Activated CD8-positive, alpha-beta memory T cell treated with anti-CD3 and anti-CD28 coated beads, Interleukin-2, amount 50 U/mL, for 24 hours (primary cell): ENCODE measurements around the gene INF2.
"Not testable (repeated sequence)": the region's sequence is repeated elsewhere in the genome, so short reads cannot be mapped to it uniquely, and the experiment has no call there.

ENCODE experiments used
- DNase-seq: peaks from one replicate; pipeline ENCODE4 v3.0.0-alpha.2; 2020; ENCODE audit errors: extremely low read depth

Gene INF2

GRCh38 chr14:104657101-104657524, 32.3 kb upstream of the INF2 start:
- no peak for DNase-seq

DNA sequence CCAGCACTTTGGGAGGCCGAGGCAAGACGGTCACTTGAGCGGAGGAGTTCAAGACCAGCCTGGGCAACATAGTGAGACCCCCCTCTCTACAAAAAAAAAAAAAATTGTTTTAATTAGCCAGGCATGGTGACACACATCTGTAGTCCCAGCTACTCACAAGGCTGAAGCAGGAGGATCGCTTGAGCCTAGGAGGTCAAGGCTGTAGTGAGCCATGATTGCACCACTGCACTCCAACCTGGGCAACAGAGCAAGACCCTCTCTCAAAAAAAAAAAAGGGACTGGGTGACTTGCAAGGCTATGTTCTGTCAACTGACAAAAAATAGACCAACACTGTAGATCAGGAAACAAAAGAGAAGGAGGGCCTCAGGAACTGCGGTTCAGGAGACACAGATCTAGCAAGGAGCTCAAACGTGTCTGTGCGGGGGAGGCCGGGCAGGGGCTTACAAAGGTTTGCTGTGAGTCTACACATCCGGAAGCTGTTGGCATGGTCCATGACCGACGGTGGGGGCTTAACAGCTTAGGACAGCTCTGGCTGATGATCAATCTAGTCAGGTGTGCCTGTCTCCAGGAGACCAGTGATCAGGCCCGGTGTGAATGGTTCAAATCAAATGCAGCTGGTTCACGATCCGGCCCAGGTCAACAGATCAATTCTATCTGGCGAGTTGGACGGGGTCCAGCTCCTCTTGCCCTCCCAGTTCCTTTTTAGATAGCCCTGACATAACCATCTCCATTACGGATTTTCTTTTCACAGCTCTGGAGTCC, 31.7 kb upstream of the INF2 start:
- no peak for DNase-seq

- DNase-seq = no peak
These were observed 31.1 kb upstream of the INF2 start for GRCh38 chr14:104658325-104658712.

- no peak for DNase-seq
These were observed 30.3 kb upstream of the INF2 start for GRCh38 chr14:104659146-104659545.

GRCh38 chr14:104659764-104660523, 29.5 kb upstream of the INF2 start:
- no peak for DNase-seq

GRCh38 chr14:104660597-104660996, 28.8 kb upstream of the INF2 start:
- DNase-seq = no peak

DNA sequence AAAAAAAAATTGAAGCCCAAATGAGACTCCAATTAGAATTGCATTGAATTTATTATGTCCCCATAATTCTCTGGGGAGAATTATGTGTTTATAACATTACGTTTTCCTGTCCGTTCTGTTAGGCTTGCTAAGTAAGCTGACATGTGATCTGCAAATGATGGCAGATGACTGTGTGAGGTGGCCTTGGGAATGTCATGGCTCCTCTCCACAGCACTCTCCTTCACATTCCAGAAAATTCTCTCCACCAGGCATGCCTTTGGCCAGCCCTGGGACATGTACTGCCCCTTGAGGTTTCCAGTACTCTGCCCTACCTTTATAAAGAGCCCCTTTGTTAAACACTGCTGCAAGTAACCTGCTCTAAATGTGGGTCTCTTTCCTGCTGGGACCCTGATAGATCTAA, 28.3 kb upstream of the INF2 start:
- DNase-seq = no peak

- DNase-seq = not testable (repeated sequence)
These were observed 27.8 kb upstream of the INF2 start for GRCh38 chr14:104661528-104662157.

GRCh38 chr14:104662472-104662871, 26.9 kb upstream of the INF2 start:
- DNase-seq = not testable (repeated sequence)

DNA sequence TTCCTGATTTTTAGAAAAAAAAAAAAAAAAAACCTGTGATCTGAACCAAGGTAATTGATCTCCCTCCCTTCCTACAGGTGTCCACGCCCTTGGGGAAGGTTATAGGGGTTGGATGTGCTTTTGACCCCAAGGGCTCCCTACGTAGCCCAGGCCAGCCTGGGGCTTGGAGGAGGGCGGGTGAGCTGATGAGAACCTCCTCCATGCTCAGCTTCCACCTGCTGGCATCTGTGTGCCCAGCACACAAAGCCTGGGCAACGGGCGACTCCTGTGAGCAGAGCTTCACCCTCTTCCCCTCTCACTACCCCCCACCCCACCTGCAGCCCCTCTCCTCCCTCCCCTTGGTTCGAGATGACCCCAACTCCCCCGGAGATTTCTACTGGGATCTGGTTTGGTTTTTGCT, 25.3 kb upstream of the INF2 start:
- DNase-seq = no peak

DNA sequence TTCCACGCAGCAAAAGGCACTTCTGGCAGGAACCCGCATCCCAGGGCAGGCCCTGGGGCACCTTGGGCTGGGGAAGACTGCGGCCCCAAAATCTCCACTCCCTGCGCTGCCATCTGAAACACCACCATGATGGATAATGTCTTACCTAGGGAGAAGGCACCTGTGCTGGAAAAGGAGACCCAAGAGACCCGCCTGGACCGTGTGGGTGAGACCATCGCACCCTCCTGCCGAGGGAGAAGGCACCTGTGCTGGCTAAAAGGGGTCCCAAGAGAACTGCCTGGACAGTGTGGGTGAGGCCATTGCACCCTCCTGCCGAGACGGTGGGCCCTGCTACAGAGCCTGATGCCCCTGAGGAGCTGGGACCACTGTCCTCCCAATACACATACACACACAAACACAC, 24.8 kb upstream of the INF2 start:
- DNase-seq = no peak

GRCh38 chr14:104665114-104665656, 24.2 kb upstream of the INF2 start:
- DNase-seq = no peak

DNA sequence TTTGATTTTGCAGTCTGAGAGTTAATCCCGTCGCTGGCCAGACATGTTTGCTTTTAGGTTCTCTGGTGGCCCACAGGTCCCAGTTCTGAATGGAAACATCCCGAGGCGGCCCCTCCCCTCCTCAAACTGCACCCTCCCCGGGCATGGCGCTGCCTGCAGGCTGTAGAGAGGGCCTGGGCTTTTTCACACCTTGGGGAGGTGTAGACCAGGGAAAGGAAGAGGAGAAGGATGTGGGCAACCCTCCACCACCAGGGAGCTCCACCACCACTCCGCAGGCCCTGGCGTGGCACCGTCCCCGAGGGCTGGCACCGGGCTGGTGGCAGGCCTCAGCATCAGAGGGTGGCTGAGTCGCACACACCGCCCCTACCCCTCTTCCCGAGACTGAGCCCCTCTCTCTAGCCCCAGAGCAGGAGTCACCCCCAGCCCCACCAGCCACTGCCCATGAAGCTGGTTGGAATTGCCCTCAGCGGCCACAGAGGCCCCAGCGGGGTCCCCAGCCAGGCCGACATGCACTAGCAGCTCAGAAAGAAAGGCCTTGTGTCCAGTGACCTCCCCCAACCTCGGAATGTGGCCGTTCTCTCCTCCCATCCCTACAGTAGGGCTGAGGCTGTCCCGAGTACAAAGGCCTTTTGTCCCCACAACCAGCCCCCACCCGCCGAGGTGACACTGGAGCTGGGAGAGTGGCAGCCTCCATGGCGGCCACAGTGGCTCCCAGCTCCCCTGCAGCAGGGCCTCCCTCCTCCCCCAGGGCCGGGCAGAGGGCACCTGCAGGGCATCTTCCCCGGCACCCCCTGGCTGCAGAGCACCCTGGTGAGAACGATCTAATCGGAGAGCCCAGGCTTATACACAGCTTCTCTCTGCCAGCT, 23.5 kb upstream of the INF2 start:
- DNase-seq = no peak

GRCh38 chr14:104666523-104666895, 22.9 kb upstream of the INF2 start:
- not testable (repeated sequence) for DNase-seq

- no peak for DNase-seq
These were observed 22.4 kb upstream of the INF2 start for GRCh38 chr14:104666981-104667380.

DNA sequence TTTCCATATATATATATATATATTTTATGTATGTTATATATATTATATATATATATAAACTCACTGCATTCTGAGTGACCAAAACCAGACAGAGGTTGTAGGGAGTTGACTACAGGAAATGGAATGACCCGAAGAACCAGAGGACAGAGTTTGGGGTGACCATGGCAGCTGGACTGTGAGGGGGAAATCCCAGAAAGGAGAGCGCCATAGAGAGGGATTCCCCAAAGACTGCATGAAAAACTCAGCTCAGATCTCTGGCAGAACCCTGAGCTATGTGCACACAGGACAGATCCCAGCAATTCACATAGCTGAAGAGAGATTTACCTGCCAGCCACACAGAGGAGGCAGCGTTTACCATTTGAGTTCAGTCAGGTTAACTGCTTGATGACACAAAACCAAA, 19.7 kb upstream of the INF2 start:
- no peak for DNase-seq

- DNase-seq = not testable (repeated sequence)
These were observed 18.0 kb upstream of the INF2 start for GRCh38 chr14:104671330-104671977.

GRCh38 chr14:104672119-104672518, 17.3 kb upstream of the INF2 start:
- not testable (repeated sequence) for DNase-seq

GRCh38 chr14:104673481-104673880, 15.9 kb upstream of the INF2 start:
- DNase-seq = no peak

DNA sequence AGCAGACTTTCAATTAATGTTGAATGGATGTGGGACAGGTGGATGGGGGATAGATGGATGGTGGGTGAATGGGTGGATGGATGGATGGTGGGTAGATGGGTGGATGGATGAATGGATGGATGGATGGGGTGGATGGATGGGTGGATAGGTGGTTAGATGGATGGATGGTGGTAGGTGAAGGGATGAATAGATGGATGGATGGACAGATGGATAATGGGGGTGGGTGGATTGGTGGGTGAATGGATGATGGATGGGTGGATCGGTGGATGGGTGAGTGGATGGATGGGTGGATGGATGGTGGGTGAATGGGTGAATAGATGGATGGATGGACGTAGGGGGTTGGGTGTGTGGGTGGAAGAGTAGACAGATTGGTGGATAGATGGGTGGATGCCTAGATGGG, 14.0 kb upstream of the INF2 start:
- DNase-seq = no peak

- DNase-seq = no peak
These were observed 13.2 kb upstream of the INF2 start for GRCh38 chr14:104676130-104676693.
